Measurements from ENCODE around the gene GYG1. TPM values are rescaled to one million over a fixed set of nuclear protein-coding genes. Genes with fewer than 3 reads are reported as not detected.

The GYG1 gene
- total and polyA plus RNA-seq, 3 donors from 2014 or later, result 128 to 303 (median 138) TPM

- intact Hi-C loops (cut with DNase I; ENCODE audit: low total_unique reads), result no loop called here
- 79 to 80% methylated on average over 1 of the region's 1 CpG for WGBS, 2 donors
- Histone ChIP-seq H3K9me3 (no peaks in the 10 kb centered on the region), H3K27me3 (no peaks in the 10 kb centered on the region), H3K27ac (peak overlapping the region; percentile 9 to 15), H3K36me3 (ENCODE audit: low read depth, missing control alignments) (no peaks in the 10 kb centered on the region), H3K4me1 (peaks cover 11% of the 10 kb centered on the region), H3K4me3 (no peak overlapping the region)
- peak; percentile 78 for DNase-seq
- no peak for TF ChIP-seq POLR2A (IDR thresholded peaks at IDR 0.05)
- TF ChIP-seq CTCF (IDR thresholded peaks at IDR 0.05), result no peak
These were observed 6.3 kb downstream of the GYG1 start for GRCh38 chr3:148997623-148998022.

GRCh38 chr3:148998297-148998696, 7.0 kb downstream of the GYG1 start:
- no peak for TF ChIP-seq POLR2A (IDR thresholded peaks at IDR 0.05)
- TF ChIP-seq CTCF (IDR thresholded peaks at IDR 0.05), result no peak
- H3K9me3 ChIP-seq, result no peaks in the 10 kb centered on the region
- DNase-seq, result no peak
- no peaks in the 10 kb centered on the region for H3K27me3 ChIP-seq
- no peak overlapping the region for H3K27ac ChIP-seq
- no peak overlapping the region for H3K4me3 ChIP-seq
- WGBS, 2 donors, result 74 to 80% methylated on average over 5 of the region's 5 CpGs
- H3K36me3 ChIP-seq (ENCODE audit: low read depth, missing control alignments), result no peaks in the 10 kb centered on the region
- H3K4me1 ChIP-seq, result peaks cover 7% of the 10 kb centered on the region
- intact Hi-C loops (cut with DNase I; ENCODE audit: low total_unique reads), result no loop called here

GRCh38 chr3:148998715-148999423, 7.5 kb downstream of the GYG1 start:
- WGBS, 2 donors, result 39 to 50% methylated on average over 7 of the region's 7 CpGs
- Histone ChIP-seq H3K4me3 (no peak overlapping the region), H3K4me1 (peaks cover 7% of the 10 kb centered on the region), H3K27ac (peak overlapping the region; percentile 37 to 50), H3K36me3 (ENCODE audit: low read depth, missing control alignments) (no peaks in the 10 kb centered on the region), H3K27me3 (no peaks in the 10 kb centered on the region), H3K9me3 (no peaks in the 10 kb centered on the region)
- intact Hi-C loops (cut with DNase I; ENCODE audit: low total_unique reads), result no loop called here
- DNase-seq, result no peak
- TF ChIP-seq POLR2A (IDR thresholded peaks at IDR 0.05), result no peak
- TF ChIP-seq CTCF (IDR thresholded peaks at IDR 0.05), result no peak

- Histone ChIP-seq H3K4me1 (peaks cover 7% of the 10 kb centered on the region), H3K36me3 (ENCODE audit: low read depth, missing control alignments) (no peaks in the 10 kb centered on the region), H3K27ac (peak overlapping the region in 1 of 2 donors; percentile 2), H3K27me3 (no peaks in the 10 kb centered on the region), H3K4me3 (no peak overlapping the region), H3K9me3 (no peaks in the 10 kb centered on the region)
- no peak for DNase-seq
- TF ChIP-seq POLR2A (IDR thresholded peaks at IDR 0.05) (no peak), CTCF (IDR thresholded peaks at IDR 0.05) (no peak)
- WGBS, 2 donors, result 81 to 87% methylated on average over 3 of the region's 3 CpGs
- intact Hi-C loops (cut with DNase I; ENCODE audit: low total_unique reads), result no loop called here
These were observed 8.5 kb downstream of the GYG1 start for GRCh38 chr3:148999806-149000205.

GRCh38 chr3:149000206-149000745, 8.9 kb downstream of the GYG1 start:
- peaks cover 7% of the 10 kb centered on the region for H3K4me1 ChIP-seq
- intact Hi-C loops (cut with DNase I; ENCODE audit: low total_unique reads), result no loop called here
- H3K9me3 ChIP-seq, result no peaks in the 10 kb centered on the region
- no peak overlapping the region for H3K4me3 ChIP-seq
- H3K36me3 ChIP-seq (ENCODE audit: low read depth, missing control alignments), result no peaks in the 10 kb centered on the region
- DNase-seq, result no peak
- H3K27ac ChIP-seq, result peak overlapping the region in 1 of 2 donors; percentile 2
- H3K27me3 ChIP-seq, result no peaks in the 10 kb centered on the region
- TF ChIP-seq POLR2A (IDR thresholded peaks at IDR 0.05) (no peak), CTCF (IDR thresholded peaks at IDR 0.05) (no peak)
- 65 to 84% methylated on average over 3 of the region's 3 CpGs for WGBS, 2 donors
